ENCODE measurements around the gene PDZRN4. TPM values are rescaled to one million over a fixed set of nuclear protein-coding genes. Genes with fewer than 3 reads are reported as not detected.

PDZRN4 gene
- total RNA-seq, 1 donor: not detected

GRCh38 chr12:41433460-41433859 is 245.3 kb downstream of the PDZRN4 start:
- no peak for DNase-seq (ENCODE audit: insufficient read length, low spot score, missing footprints)
- H3K4me2 ChIP-seq (ENCODE audit: insufficient read depth, low read length): no peak overlapping the region
- H3K9me3 ChIP-seq (ENCODE audit: low read depth, low read length): no peaks in the 10 kb centered on the region
- H3K79me2 ChIP-seq (ENCODE audit: insufficient read depth, low read length): no peaks in the 10 kb centered on the region
- no peaks in the 10 kb centered on the region for H3K4me1 ChIP-seq (ENCODE audit: insufficient read depth, low read length)
- TF ChIP-seq CTCF (IDR thresholded peaks at IDR 0.05; ENCODE audit: extremely low read depth, low read depth, low read length): no peak
- no peak overlapping the region for H2AFZ ChIP-seq (ENCODE audit: low read length)
- no peaks in the 10 kb centered on the region for H4K20me1 ChIP-seq (ENCODE audit: insufficient read depth, low read length)
- H3K4me3 ChIP-seq (ENCODE audit: insufficient read depth, low read length): no peak overlapping the region
- H3K27me3 ChIP-seq (ENCODE audit: insufficient read depth, low read length): no peaks in the 10 kb centered on the region
- H3K36me3 ChIP-seq (ENCODE audit: insufficient read depth, low read length): no peaks in the 10 kb centered on the region
- H3K27ac ChIP-seq (ENCODE audit: low read depth, low read length): no peak overlapping the region

- DNase-seq (ENCODE audit: insufficient read length, low spot score, missing footprints): no peak
- Histone ChIP-seq H3K27ac (ENCODE audit: low read depth, low read length) (no peak overlapping the region), H3K4me1 (ENCODE audit: insufficient read depth, low read length) (no peaks in the 10 kb centered on the region), H3K36me3 (ENCODE audit: insufficient read depth, low read length) (no peaks in the 10 kb centered on the region), H3K79me2 (ENCODE audit: insufficient read depth, low read length) (no peaks in the 10 kb centered on the region), H4K20me1 (ENCODE audit: insufficient read depth, low read length) (no peaks in the 10 kb centered on the region), H2AFZ (ENCODE audit: low read length) (no peak overlapping the region), H3K9me3 (ENCODE audit: low read depth, low read length) (no peaks in the 10 kb centered on the region), H3K4me2 (ENCODE audit: insufficient read depth, low read length) (no peak overlapping the region), H3K27me3 (ENCODE audit: insufficient read depth, low read length) (no peaks in the 10 kb centered on the region), H3K4me3 (ENCODE audit: insufficient read depth, low read length) (no peak overlapping the region)
- no peak for TF ChIP-seq CTCF (IDR thresholded peaks at IDR 0.05; ENCODE audit: extremely low read depth, low read depth, low read length)
Observed at GRCh38 chr12:41436076-41436475, 248.0 kb downstream of the PDZRN4 start.

GRCh38 chr12:41437563-41437962 is 249.4 kb downstream of the PDZRN4 start:
- Histone ChIP-seq H3K9me3 (ENCODE audit: low read depth, low read length) (no peaks in the 10 kb centered on the region), H3K27me3 (ENCODE audit: insufficient read depth, low read length) (no peaks in the 10 kb centered on the region), H3K36me3 (ENCODE audit: insufficient read depth, low read length) (no peaks in the 10 kb centered on the region), H3K4me3 (ENCODE audit: insufficient read depth, low read length) (no peak overlapping the region), H3K4me1 (ENCODE audit: insufficient read depth, low read length) (no peaks in the 10 kb centered on the region), H3K4me2 (ENCODE audit: insufficient read depth, low read length) (no peak overlapping the region), H2AFZ (ENCODE audit: low read length) (no peak overlapping the region), H4K20me1 (ENCODE audit: insufficient read depth, low read length) (no peaks in the 10 kb centered on the region), H3K27ac (ENCODE audit: low read depth, low read length) (no peak overlapping the region), H3K79me2 (ENCODE audit: insufficient read depth, low read length) (no peaks in the 10 kb centered on the region)
- TF ChIP-seq CTCF (IDR thresholded peaks at IDR 0.05; ENCODE audit: extremely low read depth, low read depth, low read length): no peak
- no peak for DNase-seq (ENCODE audit: insufficient read length, low spot score, missing footprints)

- Histone ChIP-seq H3K36me3 (ENCODE audit: insufficient read depth, low read length) (no peaks in the 10 kb centered on the region), H3K79me2 (ENCODE audit: insufficient read depth, low read length) (no peaks in the 10 kb centered on the region), H3K4me3 (ENCODE audit: insufficient read depth, low read length) (no peak overlapping the region), H3K27me3 (ENCODE audit: insufficient read depth, low read length) (no peaks in the 10 kb centered on the region), H2AFZ (ENCODE audit: low read length) (no peak overlapping the region), H3K9me3 (ENCODE audit: low read depth, low read length) (no peaks in the 10 kb centered on the region), H3K4me1 (ENCODE audit: insufficient read depth, low read length) (no peaks in the 10 kb centered on the region), H4K20me1 (ENCODE audit: insufficient read depth, low read length) (no peaks in the 10 kb centered on the region), H3K27ac (ENCODE audit: low read depth, low read length) (no peak overlapping the region), H3K4me2 (ENCODE audit: insufficient read depth, low read length) (no peak overlapping the region)
- TF ChIP-seq CTCF (IDR thresholded peaks at IDR 0.05; ENCODE audit: extremely low read depth, low read depth, low read length): no peak
- no peak for DNase-seq (ENCODE audit: insufficient read length, low spot score, missing footprints)
Observed at GRCh38 chr12:41438854-41439541, 250.9 kb downstream of the PDZRN4 start.
